Activated CD8-positive, alpha-beta memory T cell treated with anti-CD3 and anti-CD28 coated beads, Interleukin-2, amount 10 ng/mL, durations not matched to agents 7 days and 5 days (primary cell): ENCODE measurements around the gene PRSS56. TPM values are rescaled to one million over a fixed set of nuclear protein-coding genes. Genes with fewer than 3 reads are reported as not detected.
"Not testable (repeated sequence)": the region's sequence is repeated elsewhere in the genome, so short reads cannot be mapped to it uniquely, and the experiment has no call there.

Experiments used
- ATAC-seq: fragments of 150-1000 bp; cut with Tn5 transposase; one replicate; pipeline ENCODE4 v1.10.0; 2021; ENCODE audit warnings: moderate library complexity
- CTCF ChIA-PET: fragments of 350-600 bp; sonication (Branson Sonifier 250); formaldehyde crosslinking; loops from one replicate; lab custom pipeline; 2021; ENCODE audit warnings: antibody characterized with exemption; lab: Charles Lee
- DNase-seq: peaks from one replicate; pipeline ENCODE4 v3.0.0-alpha.2; 2020
- H3K27ac Mint-ChIP-seq: one replicate; pipeline ENCODE4 v1.8.0; 2021; ENCODE audit warnings: mild to moderate bottlenecking, mixed read lengths
- H3K27me3 Mint-ChIP-seq: one replicate; pipeline ENCODE4 v1.8.0; 2021; ENCODE audit warnings: mixed read lengths
- H3K36me3 Mint-ChIP-seq: one replicate; pipeline ENCODE4 v1.8.0; 2021; ENCODE audit warnings: mild to moderate bottlenecking, mixed read lengths
- H3K4me1 Mint-ChIP-seq: one replicate; pipeline ENCODE4 v1.8.0; 2021; ENCODE audit warnings: mixed read lengths
- H3K4me3 Mint-ChIP-seq: one replicate; pipeline ENCODE4 v1.8.0; 2021; ENCODE audit warnings: mild to moderate bottlenecking, moderate library complexity, mixed read lengths
- H3K9me3 Mint-ChIP-seq: one replicate; pipeline ENCODE4 v1.8.0; 2022; ENCODE audit warnings: low read depth, mixed read lengths
- total RNA-seq, 2 experiments: library from RNA; stranded (reverse); gene quantifications; one replicate each; pipeline ENCODE4 v1.2.3, GENCODE V29; 2021

The PRSS56 gene
- total RNA-seq, 2 experiments from 2014 or later = not detected

- CTCF ChIA-PET = interaction anchor here (1.1 to 1.2 kb wide), 2 partner anchors 8 to 605 kb away, joined by 3 read pairs; no protein-coding TSS in a partner anchor
- ATAC-seq (no peak), DNase-seq (no peak)
- Mint-ChIP-seq H3K36me3 (no peaks in the 10 kb centered on the region), H3K27ac (no peak overlapping the region), H3K9me3 (no peaks in the 10 kb centered on the region), H3K4me3 (no peak overlapping the region), H3K27me3 (peaks cover 8% of the 10 kb centered on the region), H3K4me1 (peaks cover 8% of the 10 kb centered on the region)
These were observed 9.8 kb downstream of the PRSS56 start for GRCh38 chr2:232529806-232530547.

- ATAC-seq (no peak), DNase-seq (no peak)
- no peak overlapping the region for H3K27ac Mint-ChIP-seq
- H3K4me3 Mint-ChIP-seq = no peak overlapping the region
- CTCF ChIA-PET = interaction anchor here (1.0 to 1.2 kb wide), 3 partner anchors 8 to 605 kb away, joined by 3 read pairs; no protein-coding TSS in a partner anchor
- no peaks in the 10 kb centered on the region for H3K9me3 Mint-ChIP-seq
- no peaks in the 10 kb centered on the region for H3K36me3 Mint-ChIP-seq
- peaks cover 8% of the 10 kb centered on the region for H3K4me1 Mint-ChIP-seq
- peaks cover 6% of the 10 kb centered on the region for H3K27me3 Mint-ChIP-seq
These were observed 10.6 kb downstream of the PRSS56 start for GRCh38 chr2:232530626-232531260.

GRCh38 chr2:232532419-232532818, 12.2 kb downstream of the PRSS56 start:
- peaks cover 4% of the 10 kb centered on the region for H3K9me3 Mint-ChIP-seq
- CTCF ChIA-PET = no interaction called here
- DNase-seq (no peak), ATAC-seq (no peak)
- H3K4me1 Mint-ChIP-seq = peaks cover 8% of the 10 kb centered on the region
- H3K27me3 Mint-ChIP-seq = peaks cover 5% of the 10 kb centered on the region
- H3K27ac Mint-ChIP-seq = no peak overlapping the region
- no peaks in the 10 kb centered on the region for H3K36me3 Mint-ChIP-seq
- H3K4me3 Mint-ChIP-seq = no peak overlapping the region

- H3K36me3 Mint-ChIP-seq, H3K4me1 Mint-ChIP-seq, H3K27ac Mint-ChIP-seq, H3K9me3 Mint-ChIP-seq, H3K4me3 Mint-ChIP-seq, CTCF ChIA-PET, DNase-seq, H3K27me3 Mint-ChIP-seq, ATAC-seq: not testable (repeated sequence)
These were observed 12.6 kb downstream of the PRSS56 start for GRCh38 chr2:232532821-232533220.

- CTCF ChIA-PET = interaction anchor here (0.7 kb wide), 1 partner anchor 44 kb away, joined by 3 read pairs; no protein-coding TSS in a partner anchor
- Mint-ChIP-seq H3K27me3 (peaks cover 6% of the 10 kb centered on the region), H3K4me3 (no peak overlapping the region), H3K9me3 (peaks cover 4% of the 10 kb centered on the region), H3K4me1 (peaks cover 9% of the 10 kb centered on the region), H3K27ac (no peak overlapping the region), H3K36me3 (no peaks in the 10 kb centered on the region)
- DNase-seq (no peak), ATAC-seq (no peak)
These were observed 13.9 kb downstream of the PRSS56 start for GRCh38 chr2:232533944-232534710.

GRCh38 chr2:232534940-232535651, 14.9 kb downstream of the PRSS56 start:
- CTCF ChIA-PET = no interaction called here
- Mint-ChIP-seq H3K27me3 (peaks cover 6% of the 10 kb centered on the region), H3K4me3 (no peak overlapping the region), H3K27ac (no peak overlapping the region), H3K9me3 (peaks cover 4% of the 10 kb centered on the region), H3K36me3 (no peaks in the 10 kb centered on the region), H3K4me1 (peaks cover 7% of the 10 kb centered on the region)
- no peak for ATAC-seq
- DNase-seq = no peak

GRCh38 chr2:232535761-232536530, 15.8 kb downstream of the PRSS56 start:
- Mint-ChIP-seq H3K9me3 (peaks cover 4% of the 10 kb centered on the region), H3K4me3 (no peak overlapping the region), H3K4me1 (peaks cover 7% of the 10 kb centered on the region), H3K27ac (no peak overlapping the region), H3K36me3 (no peaks in the 10 kb centered on the region), H3K27me3 (peaks cover 6% of the 10 kb centered on the region)
- ATAC-seq (no peak), DNase-seq (no peak)
- CTCF ChIA-PET = no interaction called here

GRCh38 chr2:232537079-232537478, 16.9 kb downstream of the PRSS56 start:
- peaks cover 6% of the 10 kb centered on the region for H3K27me3 Mint-ChIP-seq
- DNase-seq (no peak), ATAC-seq (no peak)
- no peaks in the 10 kb centered on the region for H3K36me3 Mint-ChIP-seq
- CTCF ChIA-PET = no interaction called here
- no peak overlapping the region for H3K27ac Mint-ChIP-seq
- H3K4me1 Mint-ChIP-seq = peaks cover 7% of the 10 kb centered on the region
- peaks cover 4% of the 10 kb centered on the region for H3K9me3 Mint-ChIP-seq
- no peak overlapping the region for H3K4me3 Mint-ChIP-seq

GRCh38 chr2:232537499-232537898, 17.3 kb downstream of the PRSS56 start:
- DNase-seq = no peak
- Mint-ChIP-seq H3K36me3 (no peaks in the 10 kb centered on the region), H3K4me3 (no peak overlapping the region), H3K9me3 (peaks cover 4% of the 10 kb centered on the region), H3K27ac (no peak overlapping the region), H3K27me3 (peaks cover 6% of the 10 kb centered on the region), H3K4me1 (peaks cover 7% of the 10 kb centered on the region)
- CTCF ChIA-PET = no interaction called here
- no peak for ATAC-seq

- no peak for DNase-seq
- Mint-ChIP-seq H3K27me3 (peaks cover 6% of the 10 kb centered on the region), H3K4me3 (no peak overlapping the region), H3K27ac (no peak overlapping the region), H3K36me3 (no peaks in the 10 kb centered on the region), H3K9me3 (peaks cover 4% of the 10 kb centered on the region), H3K4me1 (peaks cover 7% of the 10 kb centered on the region)
- ATAC-seq = no peak
- CTCF ChIA-PET = interaction anchor here (0.7 kb wide), 2 partner anchors 11 to 601 kb away, joined by 3 read pairs; no protein-coding TSS in a partner anchor
These were observed 18.5 kb downstream of the PRSS56 start for GRCh38 chr2:232538671-232539070.

GRCh38 chr2:232539298-232540231, 19.4 kb downstream of the PRSS56 start, which contains the start of gene CHRNG:
Gene CHRNG (plus strand): TSS chr2:232539692. CDS start chr2:232539748, 56 bp downstream.
- H3K9me3 Mint-ChIP-seq = peaks cover 4% of the 10 kb centered on the region
- no peak for ATAC-seq
- CTCF ChIA-PET = no interaction called here

More at GRCh38 chr2:232539298-232540231, 19.4 kb downstream of the PRSS56 start, which contains the start of gene CHRNG:
- no peak within 1 kb of the TSS for H3K27ac Mint-ChIP-seq
- H3K4me1 Mint-ChIP-seq = peaks cover 7% of the 10 kb centered on the region
- no peak within 1 kb of the TSS for H3K4me3 Mint-ChIP-seq
- no peak for DNase-seq
- H3K27me3 Mint-ChIP-seq = peaks cover 6% of the 10 kb centered on the region
- peaks cover 2% of the 10 kb centered on the region for H3K36me3 Mint-ChIP-seq
